Upper lobe of left lung (tissue), 6 donors: ENCODE data around the gene NRXN2. TPM values are rescaled to one million over a fixed set of nuclear protein-coding genes. Genes with fewer than 3 reads are reported as not detected.

ENCODE experiments used
- ATAC-seq, 2 donors: fragments of 200-7000 bp; cut with Tn5 transposase; one replicate each; pipeline ENCODE4 v1.9.1; 2022; ENCODE audit warnings: mild to moderate bottlenecking in 2 of 2, moderate library complexity in 2 of 2; ENCODE audit not compliant: low FRiP score in 2 of 2
- DNase-seq, 2 donors: peaks; one replicate each; pipeline ENCODE4 v3.0.0-alpha.2; 2019 to 2020
- H3K27ac ChIP-seq, 4 donors: fragments of 200-600 bp; sonication (generic); one replicate each; pipeline ENCODE4 v1.5.1; 2016 to 2019
- H3K27me3 ChIP-seq, 4 donors: fragments of 200-600 bp; sonication (generic); one replicate each; pipeline ENCODE4 v1.5.1; 2017 to 2019
- H3K36me3 ChIP-seq, 4 donors: fragments of 200-600 bp; sonication (generic); one replicate each; pipeline ENCODE4 v1.5.1; 2016 to 2019
- H3K4me1 ChIP-seq, 4 donors: fragments of 200-600 bp; sonication (generic); one replicate each; pipeline ENCODE4 v1.5.1; 2018 to 2019
- H3K4me3 ChIP-seq, 4 donors: fragments of 200-600 bp; sonication (generic); one replicate each; pipeline ENCODE4 v1.5.1; 2017 to 2019; ENCODE audit warnings: mild to moderate bottlenecking in 2 of 4, moderate library complexity in 1 of 4
- H3K9me3 ChIP-seq, 4 donors: fragments of 200-600 bp; sonication (generic); one replicate each; pipeline ENCODE4 v1.5.1; 2018 to 2019
- EP300 ChIP-seq, 4 donors: sonication (generic); formaldehyde crosslinking; IDR thresholded peaks; one replicate each; pipeline ENCODE4 v1.5.1; 2017; ENCODE audit warnings: antibody characterized with exemption in 4 of 4, control low read depth in 2 of 4
- POLR2A ChIP-seq, 4 donors: fragments of 450-650 bp; IDR thresholded peaks; one replicate each; pipeline ENCODE4 v1.5.1; 2016 to 2017; ENCODE audit warnings: antibody characterized with exemption in 4 of 4, mild to moderate bottlenecking in 2 of 4
- POLR2AphosphoS5 ChIP-seq, 2 donors: sonication (generic); formaldehyde crosslinking; IDR thresholded peaks; one replicate each; pipeline ENCODE4 v1.5.1; 2017; ENCODE audit warnings: antibody characterized with exemption in 2 of 2
- WGBS, 2 donors: methylation state at CpG; one replicate each; pipeline ENCODE4 v1.1.5; 2017 to 2018; 5-methylcytosine and 5-hydroxymethylcytosine counted together
- total RNA-seq, 6 donors: library from RNA; depleted of rRNA in 4 of 6; stranded (reverse); fragments of >200 nt in 4 of 6; gene quantifications; one replicate each; pipeline versions ENCODE4 v1.1.0 to v1.2.1, GENCODE V29; 2016 to 2021
- TF ChIP-seq, protein P1 (sequence below), 6 experiments: fragments of 450-650 bp in 4 of 6; fragments of 200-600 bp in 2 of 6; sonication (generic) in 2 of 6; IDR thresholded peaks; one replicate each; pipeline ENCODE4 v1.5.1; 2016 to 2019; ENCODE audit warnings: antibody characterized with exemption in 6 of 6
- donor health status: DM: no; HTN: no; CAD: no; lungs with moderate emphysema.
- donor health status: DM: no; HTN: yes; CAD: no; lungs with severe emphysema.

Gene NRXN2
- total RNA-seq, 6 donors from 2014 or later: 0.59 to 21.6 (median 2.9) TPM; not detected in 2

DNA sequence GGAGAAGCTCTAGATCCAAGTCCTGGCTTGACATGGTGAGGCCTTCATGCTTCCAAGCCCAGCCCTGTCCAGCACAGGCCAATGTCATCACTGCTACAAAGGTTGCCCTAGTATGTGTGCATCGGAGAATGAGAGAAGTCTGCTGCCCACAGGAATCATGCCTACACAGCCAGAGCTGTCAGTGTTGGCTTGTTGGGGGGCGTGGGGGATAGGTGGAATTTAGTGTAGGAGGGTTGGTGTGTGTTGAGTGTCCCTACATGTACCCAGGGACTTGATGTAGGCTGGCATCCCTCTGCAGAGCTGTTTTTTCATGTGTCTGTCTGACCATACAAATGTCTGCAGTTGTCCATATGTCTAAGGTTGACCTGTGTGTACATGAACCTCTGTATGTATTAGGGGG lies 94.4 kb downstream of the NRXN2 start:
- DNase-seq (no peak), ATAC-seq (no peak)
- Histone ChIP-seq H3K9me3 (no peaks in the 10 kb centered on the region), H3K36me3 (no peaks in the 10 kb centered on the region), H3K27me3 (no peaks in the 10 kb centered on the region), H3K4me1 (peaks cover 0 to 4% (median 0%) of the 10 kb centered on the region in 4 donors), H3K27ac (no peak overlapping the region), H3K4me3 (no peak overlapping the region)
- no peak for TF ChIP-seq POLR2A (IDR thresholded peaks at IDR 0.05)
- TF ChIP-seq POLR2AphosphoS5 (IDR thresholded peaks at IDR 0.05): no peak
- no peak for TF ChIP-seq EP300 (IDR thresholded peaks at IDR 0.05)
- TF ChIP-seq, protein P1, sequence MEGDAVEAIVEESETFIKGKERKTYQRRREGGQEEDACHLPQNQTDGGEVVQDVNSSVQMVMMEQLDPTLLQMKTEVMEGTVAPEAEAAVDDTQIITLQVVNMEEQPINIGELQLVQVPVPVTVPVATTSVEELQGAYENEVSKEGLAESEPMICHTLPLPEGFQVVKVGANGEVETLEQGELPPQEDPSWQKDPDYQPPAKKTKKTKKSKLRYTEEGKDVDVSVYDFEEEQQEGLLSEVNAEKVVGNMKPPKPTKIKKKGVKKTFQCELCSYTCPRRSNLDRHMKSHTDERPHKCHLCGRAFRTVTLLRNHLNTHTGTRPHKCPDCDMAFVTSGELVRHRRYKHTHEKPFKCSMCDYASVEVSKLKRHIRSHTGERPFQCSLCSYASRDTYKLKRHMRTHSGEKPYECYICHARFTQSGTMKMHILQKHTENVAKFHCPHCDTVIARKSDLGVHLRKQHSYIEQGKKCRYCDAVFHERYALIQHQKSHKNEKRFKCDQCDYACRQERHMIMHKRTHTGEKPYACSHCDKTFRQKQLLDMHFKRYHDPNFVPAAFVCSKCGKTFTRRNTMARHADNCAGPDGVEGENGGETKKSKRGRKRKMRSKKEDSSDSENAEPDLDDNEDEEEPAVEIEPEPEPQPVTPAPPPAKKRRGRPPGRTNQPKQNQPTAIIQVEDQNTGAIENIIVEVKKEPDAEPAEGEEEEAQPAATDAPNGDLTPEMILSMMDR (IDR thresholded peaks at IDR 0.05): no peak
- WGBS, 2 donors: 100% methylated on average over 1 to 2 of the region's 2 CpGs

DNA sequence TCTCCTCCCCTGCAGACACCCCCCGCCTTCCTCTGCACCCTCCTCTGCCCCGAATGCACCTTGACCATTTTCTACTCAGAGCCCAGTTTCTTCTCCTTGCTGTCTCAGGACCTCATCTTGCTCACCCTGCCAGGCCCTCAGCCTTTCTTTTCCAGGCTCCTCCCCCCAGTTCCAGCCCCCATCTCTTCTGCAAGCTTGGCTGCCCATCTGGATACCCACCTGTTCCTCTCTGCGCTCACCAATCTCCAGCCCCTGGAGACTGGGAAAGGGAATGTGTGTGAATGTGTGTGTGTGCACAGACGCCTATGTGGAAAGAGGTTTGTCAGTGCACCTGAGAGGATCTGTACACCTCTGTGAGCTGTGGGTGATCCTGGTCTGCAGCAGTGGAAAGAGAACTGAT lies 95.6 kb downstream of the NRXN2 start:
- H3K36me3 ChIP-seq: no peaks in the 10 kb centered on the region
- no peaks in the 10 kb centered on the region for H3K9me3 ChIP-seq
- WGBS, 2 donors: 86% methylated on average over 4 of the region's 4 CpGs
- H3K4me1 ChIP-seq: peaks cover 0 to 4% (median 0%) of the 10 kb centered on the region in 4 donors
- H3K4me3 ChIP-seq: no peak overlapping the region
- DNase-seq (no peak), ATAC-seq (no peak)
- TF ChIP-seq EP300 (IDR thresholded peaks at IDR 0.05) (no peak), POLR2A (IDR thresholded peaks at IDR 0.05) (no peak), POLR2AphosphoS5 (IDR thresholded peaks at IDR 0.05) (no peak)
- TF ChIP-seq, protein P1 (IDR thresholded peaks at IDR 0.05): no peak
- H3K27me3 ChIP-seq: no peaks in the 10 kb centered on the region
- no peak overlapping the region for H3K27ac ChIP-seq

- TF ChIP-seq, protein P1 (IDR thresholded peaks at IDR 0.05): no peak
- TF ChIP-seq POLR2AphosphoS5 (IDR thresholded peaks at IDR 0.05) (no peak), POLR2A (IDR thresholded peaks at IDR 0.05) (no peak), EP300 (IDR thresholded peaks at IDR 0.05) (no peak)
- 73 to 77% methylated on average over 9 of the region's 9 CpGs for WGBS, 2 donors
- Histone ChIP-seq H3K4me1 (peaks cover 0 to 4% (median 0%) of the 10 kb centered on the region in 4 donors), H3K27me3 (no peaks in the 10 kb centered on the region), H3K27ac (no peak overlapping the region), H3K9me3 (no peaks in the 10 kb centered on the region), H3K4me3 (no peak overlapping the region), H3K36me3 (no peaks in the 10 kb centered on the region)
- ATAC-seq (no peak), DNase-seq (no peak)
Observed at GRCh38 chr11:64626637-64627036, 96.4 kb downstream of the NRXN2 start.

DNA sequence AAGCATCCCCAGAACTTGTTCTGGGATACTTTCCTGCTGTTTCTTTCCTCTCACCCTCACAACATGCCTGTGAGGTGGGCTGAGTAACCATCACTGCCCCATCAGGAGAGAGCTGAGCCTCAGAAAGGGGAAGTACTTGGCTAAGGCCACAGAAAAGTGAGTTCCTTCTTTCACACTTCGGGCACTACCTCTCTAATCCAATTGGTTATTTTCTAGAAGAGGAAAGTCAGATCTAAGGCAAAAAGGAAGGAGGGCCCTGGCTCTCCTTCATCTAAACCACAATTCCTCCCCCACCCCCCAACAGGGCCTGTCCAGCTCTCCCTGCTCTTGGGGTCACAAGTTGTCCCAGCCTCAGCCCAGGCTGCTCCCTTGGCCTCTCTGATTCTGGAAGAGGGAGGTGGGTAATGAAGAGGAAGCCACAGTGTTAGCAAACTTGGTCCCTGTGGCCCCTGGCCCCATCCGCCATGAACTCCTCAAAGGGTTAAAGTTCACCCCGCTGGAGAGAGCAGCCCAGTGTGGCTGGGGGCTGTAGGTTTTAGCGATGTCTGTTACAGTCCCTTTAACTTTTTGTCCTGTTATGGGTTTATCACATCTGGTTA lies 98.0 kb downstream of the NRXN2 start:
- no peaks in the 10 kb centered on the region for H3K27me3 ChIP-seq
- DNase-seq (peak in 1 of 2 donors; percentile 24), ATAC-seq (peak in 1 of 2 donors; percentile 42)
- TF ChIP-seq, protein P1 (IDR thresholded peaks at IDR 0.05): no peak
- TF ChIP-seq EP300 (IDR thresholded peaks at IDR 0.05) (no peak), POLR2A (IDR thresholded peaks at IDR 0.05) (no peak), POLR2AphosphoS5 (IDR thresholded peaks at IDR 0.05) (no peak)
- H3K4me3 ChIP-seq: no peak overlapping the region
- 45 to 65% methylated on average over 4 of the region's 4 CpGs for WGBS, 2 donors
- no peaks in the 10 kb centered on the region for H3K9me3 ChIP-seq
- H3K36me3 ChIP-seq: no peaks in the 10 kb centered on the region
- peaks cover 0 to 4% (median 3%) of the 10 kb centered on the region in 4 donors for H3K4me1 ChIP-seq
- no peak overlapping the region for H3K27ac ChIP-seq

- WGBS, 2 donors: 97% methylated on average over 6 to 13 of the region's 19 CpGs
- H3K27me3 ChIP-seq: no peaks in the 10 kb centered on the region
- no peak for ATAC-seq
- DNase-seq: no peak
- TF ChIP-seq POLR2AphosphoS5 (IDR thresholded peaks at IDR 0.05) (no peak), POLR2A (IDR thresholded peaks at IDR 0.05) (no peak)
- no peak overlapping the region for H3K27ac ChIP-seq
- H3K9me3 ChIP-seq: no peaks in the 10 kb centered on the region
- peaks cover 0 to 12% (median 8%) of the 10 kb centered on the region in 4 donors for H3K4me1 ChIP-seq
- no peaks in the 10 kb centered on the region for H3K36me3 ChIP-seq
- no peak overlapping the region for H3K4me3 ChIP-seq
Observed at GRCh38 chr11:64622681-64623080, 100.3 kb downstream of the NRXN2 start.
